Activated CD4-positive, alpha-beta memory T cell treated with anti-CD3 and anti-CD28 coated beads, Interleukin-2, amount 10 ng/mL, durations not matched to agents 7 days and 5 days (primary cell): ENCODE measurements around the gene DESI1. TPM values are rescaled to one million over a fixed set of nuclear protein-coding genes. Genes with fewer than 3 reads are reported as not detected.
"Not testable (repeated sequence)": the region's sequence is repeated elsewhere in the genome, so short reads cannot be mapped to it uniquely, and the experiment has no call there.

ENCODE experiments used
- CTCF ChIA-PET: fragments of 350-600 bp; sonication (Branson Sonifier 250); formaldehyde crosslinking; loops from one replicate; lab custom pipeline; 2021; ENCODE audit warnings: antibody characterized with exemption, inconsistent platforms; lab: Charles Lee
- POLR2A ChIA-PET: fragments of 350-600 bp; sonication (Branson Sonifier 250); formaldehyde crosslinking; loops from one replicate; lab custom pipeline; 2021; ENCODE audit warnings: antibody characterized with exemption; lab: Charles Lee
- DNase-seq: peaks from one replicate; pipeline ENCODE4 v3.0.0-alpha.2; 2020
- H3K27ac Mint-ChIP-seq: one replicate; pipeline ENCODE4 v1.8.0; 2021; ENCODE audit warnings: mild to moderate bottlenecking, mixed read lengths
- H3K27me3 Mint-ChIP-seq: one replicate; pipeline ENCODE4 v1.8.0; 2021; ENCODE audit warnings: mixed read lengths
- H3K36me3 Mint-ChIP-seq: one replicate; pipeline ENCODE4 v1.8.0; 2021; ENCODE audit warnings: low read depth, mixed read lengths
- H3K4me1 Mint-ChIP-seq: one replicate; pipeline ENCODE4 v1.8.0; 2021; ENCODE audit warnings: mixed read lengths
- H3K4me3 Mint-ChIP-seq: one replicate; pipeline ENCODE4 v1.8.0; 2021; ENCODE audit warnings: mild to moderate bottlenecking, mixed read lengths
- H3K9me3 Mint-ChIP-seq: one replicate; pipeline ENCODE4 v1.8.0; 2021; ENCODE audit warnings: mixed read lengths
- total RNA-seq, 2 experiments: library from RNA; stranded (reverse); gene quantifications; one replicate each; pipeline ENCODE4 v1.2.3, GENCODE V29; 2021

DESI1 gene
- total RNA-seq, 2 experiments from 2014 or later, result 49.3 to 53.6 TPM

DNA sequence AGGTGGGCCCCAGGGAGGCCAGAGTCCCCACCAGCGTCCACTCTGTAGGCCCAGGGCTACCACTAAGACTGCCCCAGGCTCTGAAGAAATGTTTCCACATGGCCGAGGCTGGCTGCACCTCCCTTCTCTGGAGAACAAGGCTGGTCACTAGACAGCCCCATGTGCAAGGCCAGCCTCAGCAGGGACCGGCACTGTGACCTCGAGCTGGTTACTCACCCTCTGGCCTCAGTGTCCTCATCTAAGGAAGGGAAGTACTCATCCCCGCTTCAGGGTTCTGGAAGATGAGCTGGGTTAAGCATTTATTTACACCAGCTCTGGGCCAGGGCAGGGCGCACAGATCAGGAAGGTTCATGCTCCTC lies 40.9 kb downstream of the DESI1 start:
- Mint-ChIP-seq H3K4me3 (no peak overlapping the region), H3K4me1 (peaks cover 6% of the 10 kb centered on the region), H3K27ac (no peak overlapping the region), H3K9me3 (no peaks in the 10 kb centered on the region), H3K36me3 (peaks cover 44% of the 10 kb centered on the region), H3K27me3 (no peaks in the 10 kb centered on the region)
- ChIA-PET CTCF (interaction anchor here (1.6 kb wide), 1 partner anchor 9 kb away, joined by 5 read pairs; the partner anchor contains the start of gene PMM1), POLR2A (interaction anchor here (1.5 to 3.2 kb wide), 3 partner anchors 9 to 133 kb away, joined by 3 to 18 read pairs (median 8); partner anchors contain the start of genes PMM1 and TOB2)
- no peak for DNase-seq

DNA sequence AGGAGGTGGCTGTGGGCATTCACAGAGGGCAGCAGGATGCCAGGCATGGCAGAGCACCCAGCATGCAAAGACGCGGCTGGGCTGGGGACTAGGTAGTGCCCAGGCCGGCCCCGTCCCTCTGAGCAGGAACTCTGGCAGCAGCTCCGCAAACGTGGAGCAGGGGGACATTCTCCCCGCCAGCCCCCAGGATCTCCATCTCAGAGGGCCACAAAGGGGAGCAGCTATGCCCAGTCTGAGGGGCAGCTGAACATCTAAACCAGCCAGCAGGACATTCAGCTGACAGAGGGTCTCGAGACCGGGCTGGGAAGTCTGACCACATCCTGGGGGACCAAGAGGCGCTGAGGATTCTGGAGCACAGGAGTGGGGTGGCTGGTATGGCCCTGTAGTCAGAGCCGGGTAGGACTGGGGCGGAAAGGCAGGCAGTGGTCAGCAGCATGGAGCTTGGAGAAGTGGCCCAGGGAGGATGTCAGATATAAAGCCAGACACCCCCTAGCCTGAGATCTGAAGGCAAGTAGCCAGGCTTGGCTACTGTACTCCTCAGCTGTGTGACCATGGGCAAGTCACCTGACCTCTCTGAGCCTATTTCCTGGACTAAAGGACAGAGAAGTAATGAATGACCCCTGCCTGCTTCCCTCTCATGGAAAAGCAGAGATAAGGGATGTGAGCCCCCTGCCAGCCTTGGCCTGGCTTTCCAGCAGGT lies 41.4 kb downstream of the DESI1 start:
- Mint-ChIP-seq H3K4me3 (no peak overlapping the region), H3K27me3 (no peaks in the 10 kb centered on the region), H3K36me3 (peaks cover 38% of the 10 kb centered on the region), H3K9me3 (no peaks in the 10 kb centered on the region), H3K27ac (no peak overlapping the region), H3K4me1 (peaks cover 6% of the 10 kb centered on the region)
- DNase-seq, result no peak
- POLR2A ChIA-PET, result interaction anchor here (3.2 kb wide), 1 partner anchor 10 kb away, joined by 18 read pairs; the partner anchor contains the start of gene PMM1
- CTCF ChIA-PET, result interaction anchor here (1.6 kb wide), 1 partner anchor 10 kb away, joined by 5 read pairs; the partner anchor contains the start of gene PMM1

DNA sequence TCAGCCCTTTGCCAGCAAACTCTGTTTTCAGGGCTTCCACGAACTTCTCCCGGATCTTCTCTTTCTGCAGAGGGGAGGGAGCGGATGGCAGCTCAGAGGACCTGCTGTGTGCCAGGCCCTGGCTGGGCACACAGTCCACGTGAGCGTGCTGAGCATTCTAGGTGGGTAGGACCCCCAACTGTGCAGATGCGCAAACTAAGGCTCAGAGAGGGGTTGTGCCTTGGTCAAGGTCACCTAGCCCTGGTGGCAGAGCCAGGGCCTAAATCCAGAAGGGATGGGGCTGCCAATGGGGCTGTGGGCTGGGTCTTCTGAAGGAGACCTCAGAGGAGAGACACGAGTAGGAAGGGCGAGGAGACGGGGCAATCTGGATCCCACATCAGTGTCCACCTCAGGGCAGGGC lies 42.0 kb downstream of the DESI1 start:
- ChIA-PET POLR2A (interaction anchor here (3.2 kb wide), 1 partner anchor 10 kb away, joined by 18 read pairs; the partner anchor contains the start of gene PMM1), CTCF (interaction anchor here (1.6 kb wide), 1 partner anchor 11 kb away, joined by 5 read pairs; the partner anchor contains the start of gene PMM1)
- Mint-ChIP-seq H3K27ac (no peak overlapping the region), H3K4me1 (peaks cover 6% of the 10 kb centered on the region), H3K27me3 (no peaks in the 10 kb centered on the region), H3K9me3 (no peaks in the 10 kb centered on the region), H3K4me3 (no peak overlapping the region), H3K36me3 (peaks cover 35% of the 10 kb centered on the region)
- DNase-seq, result no peak

DNA sequence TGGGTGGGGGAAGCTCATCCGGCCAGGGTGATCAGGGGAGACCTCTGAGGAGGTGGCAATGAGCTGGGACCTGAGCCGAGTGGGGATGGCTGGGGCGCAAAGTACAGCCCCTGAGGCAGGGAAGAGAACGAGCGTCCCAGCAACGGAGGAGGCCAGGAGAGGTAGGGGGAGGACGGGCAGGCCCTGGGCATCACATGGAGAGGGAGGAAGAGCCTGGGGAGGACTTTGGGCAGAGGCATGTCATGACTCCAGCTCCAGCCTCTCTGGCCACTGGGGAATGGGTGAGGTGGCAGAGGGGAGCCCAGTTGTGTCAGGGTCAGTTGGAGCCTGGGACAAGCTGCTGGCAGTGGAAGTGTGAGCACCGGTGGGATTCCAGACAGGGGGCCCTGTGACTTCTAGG lies 42.7 kb downstream of the DESI1 start:
- CTCF ChIA-PET, result interaction anchor here (0.9 to 2.1 kb wide), 3 partner anchors 12 to 41 kb away, joined by 4 to 15 read pairs (median 9); partner anchors contain the start of gene PMM1
- POLR2A ChIA-PET, result no interaction called here
- Mint-ChIP-seq H3K9me3 (no peaks in the 10 kb centered on the region), H3K4me3 (no peak overlapping the region), H3K27ac (no peak overlapping the region), H3K36me3 (peaks cover 29% of the 10 kb centered on the region), H3K27me3 (no peaks in the 10 kb centered on the region), H3K4me1 (peaks cover 6% of the 10 kb centered on the region)
- no peak for DNase-seq

DNA sequence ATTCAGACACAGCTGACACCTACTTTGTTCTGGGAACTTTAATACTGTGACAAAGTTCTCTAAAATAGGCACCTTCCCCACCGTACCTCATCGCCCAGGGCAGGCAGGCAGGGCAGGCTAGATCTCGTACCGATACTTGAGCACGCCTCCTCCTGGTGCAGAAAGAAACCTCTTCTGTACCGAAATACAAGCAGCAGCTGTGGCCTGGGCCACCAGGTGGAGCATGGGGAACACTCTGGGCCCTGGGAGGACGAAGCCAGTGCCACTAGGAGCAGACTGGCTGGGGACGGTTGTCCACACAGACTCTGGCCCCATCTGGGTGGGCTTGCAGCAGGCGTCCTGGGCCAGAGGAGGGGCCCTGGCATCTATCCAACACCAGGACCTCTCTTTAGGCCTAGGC lies 44.0 kb downstream of the DESI1 start:
- ChIA-PET POLR2A (interaction anchor here (0.8 to 1.8 kb wide), 3 partner anchors 12 to 195 kb away, joined by 3 to 8 read pairs (median 4); partner anchors contain the start of genes PMM1, TEF and XRCC6), CTCF (interaction anchor here (0.6 to 2.1 kb wide), 5 partner anchors 10 to 42 kb away, joined by 3 to 15 read pairs (median 4); partner anchors contain the start of genes PMM1 and POLR3H)
- H3K4me1 Mint-ChIP-seq, result peaks cover 6% of the 10 kb centered on the region
- H3K27ac Mint-ChIP-seq, result no peak overlapping the region
- H3K36me3 Mint-ChIP-seq, result peaks cover 21% of the 10 kb centered on the region
- H3K9me3 Mint-ChIP-seq, result no peaks in the 10 kb centered on the region
- H3K27me3 Mint-ChIP-seq, result no peaks in the 10 kb centered on the region
- no peak overlapping the region for H3K4me3 Mint-ChIP-seq
- peak; percentile 50 for DNase-seq

DNA sequence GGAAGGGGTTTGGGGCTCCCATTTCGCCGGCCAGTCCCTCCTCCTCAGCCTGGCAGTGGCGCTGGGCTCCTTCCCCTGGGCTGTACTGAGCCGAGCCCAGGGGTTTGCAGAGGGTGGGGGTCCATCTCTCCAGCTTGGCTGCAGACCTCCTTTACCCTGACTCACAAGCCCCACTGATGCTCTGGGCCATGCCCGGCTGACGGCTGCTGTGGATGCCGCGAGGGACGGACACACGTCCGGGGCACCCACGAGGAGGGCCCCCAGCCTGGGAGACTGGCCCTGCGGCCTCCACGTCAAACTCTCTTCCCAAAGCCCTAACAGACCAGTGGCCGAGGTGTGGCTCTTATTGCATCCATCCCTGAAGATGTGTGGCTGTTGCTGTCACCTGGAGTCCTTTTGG lies 45.3 kb downstream of the DESI1 start:
- H3K4me1 Mint-ChIP-seq, result peaks cover 6% of the 10 kb centered on the region
- POLR2A ChIA-PET, result interaction anchor here (3.3 kb wide), 1 partner anchor 14 kb away, joined by 18 read pairs; the partner anchor contains the start of gene PMM1
- no peaks in the 10 kb centered on the region for H3K9me3 Mint-ChIP-seq
- H3K36me3 Mint-ChIP-seq, result peaks cover 21% of the 10 kb centered on the region
- H3K4me3 Mint-ChIP-seq, result no peak overlapping the region
- CTCF ChIA-PET, result no interaction called here
- H3K27ac Mint-ChIP-seq, result no peak overlapping the region
- DNase-seq, result no peak
- H3K27me3 Mint-ChIP-seq, result no peaks in the 10 kb centered on the region

DNA sequence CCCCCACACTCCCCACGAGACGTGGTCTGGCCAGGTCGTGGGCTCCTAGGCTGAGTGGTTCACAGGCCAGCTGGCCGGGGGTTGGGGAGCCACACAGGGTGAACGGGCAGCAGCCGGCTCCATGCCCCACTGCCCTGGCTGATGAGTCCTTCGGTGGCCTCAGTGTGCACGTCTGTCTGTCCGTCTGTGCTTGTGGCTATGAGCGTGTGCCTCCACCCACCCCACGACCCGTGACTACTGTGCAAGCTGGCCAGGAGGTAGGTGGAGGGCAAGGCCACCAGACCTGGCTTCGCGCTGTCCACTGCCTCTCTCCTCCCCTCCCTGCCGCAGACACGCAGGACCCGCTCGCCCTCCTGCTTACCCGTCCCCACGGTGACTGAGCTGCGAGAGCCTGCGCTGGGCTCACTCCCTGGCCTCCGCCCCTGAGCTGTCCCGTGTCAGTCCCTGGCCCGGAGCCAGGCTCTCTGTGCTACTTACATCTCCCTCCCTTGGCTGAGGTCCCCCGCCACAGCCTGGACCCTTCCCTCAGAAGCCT lies 45.9 kb downstream of the DESI1 start:
- no peaks in the 10 kb centered on the region for H3K9me3 Mint-ChIP-seq
- no peak overlapping the region for H3K4me3 Mint-ChIP-seq
- ChIA-PET CTCF (interaction anchor here (0.6 kb wide), 1 partner anchor 514 kb away, joined by 3 read pairs; no protein-coding TSS in a partner anchor), POLR2A (interaction anchor here (3.3 kb wide), 1 partner anchor 15 kb away, joined by 18 read pairs; the partner anchor contains the start of gene PMM1)
- H3K4me1 Mint-ChIP-seq, result no peaks in the 10 kb centered on the region
- no peaks in the 10 kb centered on the region for H3K27me3 Mint-ChIP-seq
- no peak overlapping the region for H3K27ac Mint-ChIP-seq
- H3K36me3 Mint-ChIP-seq, result peaks cover 16% of the 10 kb centered on the region
- no peak for DNase-seq

DNA sequence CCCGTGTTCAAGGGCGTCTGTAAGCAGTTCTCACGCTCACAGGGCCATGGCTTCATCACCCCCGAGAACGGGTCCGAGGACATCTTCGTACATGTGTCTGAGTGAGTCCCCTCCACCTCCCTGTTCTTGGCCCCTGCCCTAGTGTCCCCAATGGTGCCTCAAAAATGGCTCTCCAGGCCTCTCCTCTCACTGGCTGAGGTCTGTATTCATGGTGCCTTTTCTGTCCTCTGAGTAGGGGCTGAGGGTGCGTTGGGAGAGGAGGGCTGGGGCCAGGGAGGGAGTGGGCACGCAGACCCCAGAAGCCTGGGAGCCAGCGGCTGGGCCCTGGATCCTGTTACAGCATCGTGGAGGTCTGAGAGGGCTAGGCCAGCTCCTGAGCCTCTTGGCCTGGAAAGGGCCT lies 47.2 kb downstream of the DESI1 start:
- no peak overlapping the region for H3K27ac Mint-ChIP-seq
- CTCF ChIA-PET, result no interaction called here
- H3K4me1 Mint-ChIP-seq, result no peaks in the 10 kb centered on the region
- H3K36me3 Mint-ChIP-seq, result peaks cover 16% of the 10 kb centered on the region
- H3K9me3 Mint-ChIP-seq, result no peaks in the 10 kb centered on the region
- no peak overlapping the region for H3K4me3 Mint-ChIP-seq
- POLR2A ChIA-PET, result interaction anchor here (3.3 kb wide), 1 partner anchor 16 kb away, joined by 18 read pairs; the partner anchor contains the start of gene PMM1
- H3K27me3 Mint-ChIP-seq, result no peaks in the 10 kb centered on the region
- no peak for DNase-seq

DNA sequence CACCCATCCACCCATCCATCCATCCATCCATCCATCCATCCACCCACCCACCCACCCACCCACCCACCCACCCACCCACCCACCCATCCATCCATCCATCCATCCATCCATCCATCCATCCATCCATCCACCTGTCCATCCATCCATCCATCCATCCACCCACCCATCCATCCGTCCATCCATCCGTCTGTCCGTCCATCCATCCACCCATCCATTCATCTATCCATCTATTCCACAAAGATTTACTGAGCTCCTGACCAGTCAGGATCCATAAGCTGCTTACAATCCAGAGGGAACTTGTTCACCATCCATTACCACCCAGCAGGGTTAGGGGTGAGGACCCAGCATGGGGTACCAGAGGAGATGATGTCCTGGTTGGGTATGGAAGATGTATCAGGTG lies 48.5 kb downstream of the DESI1 start:
- H3K4me1 Mint-ChIP-seq, H3K27ac Mint-ChIP-seq, H3K27me3 Mint-ChIP-seq, CTCF ChIA-PET, H3K4me3 Mint-ChIP-seq, DNase-seq, H3K36me3 Mint-ChIP-seq, H3K9me3 Mint-ChIP-seq: not testable (repeated sequence)
- POLR2A ChIA-PET, result interaction anchor here (0.9 to 3.3 kb wide), 2 partner anchors 17 to 49 kb away, joined by 3 to 18 read pairs; partner anchors contain the start of genes PMM1 and XRCC6

DNA sequence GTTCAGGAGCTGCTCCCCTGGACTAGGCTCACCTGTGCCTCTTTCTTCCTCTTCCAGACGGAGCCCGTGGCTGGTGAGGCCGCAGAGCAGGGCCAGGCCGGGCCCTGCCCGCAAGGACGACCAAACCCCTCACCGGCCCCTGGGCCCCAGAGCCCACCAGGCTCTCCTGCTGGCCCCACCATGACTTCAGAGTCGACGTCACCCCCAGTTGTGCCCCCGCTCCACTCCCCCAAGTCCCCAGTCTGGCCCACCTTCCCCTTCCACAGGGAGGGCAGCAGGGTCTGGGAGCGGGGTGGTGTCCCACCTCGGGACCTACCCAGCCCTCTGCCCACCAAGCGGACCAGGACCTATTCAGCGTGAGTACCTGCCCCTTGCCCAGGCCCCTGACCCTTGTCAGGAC lies 49.1 kb downstream of the DESI1 start:
- no peak overlapping the region for H3K27ac Mint-ChIP-seq
- no peak overlapping the region for H3K4me3 Mint-ChIP-seq
- ChIA-PET POLR2A (no interaction called here), CTCF (no interaction called here)
- H3K27me3 Mint-ChIP-seq, result no peaks in the 10 kb centered on the region
- peaks cover 4% of the 10 kb centered on the region for H3K36me3 Mint-ChIP-seq
- H3K9me3 Mint-ChIP-seq, result no peaks in the 10 kb centered on the region
- H3K4me1 Mint-ChIP-seq, result no peaks in the 10 kb centered on the region
- DNase-seq, result no peak

DNA sequence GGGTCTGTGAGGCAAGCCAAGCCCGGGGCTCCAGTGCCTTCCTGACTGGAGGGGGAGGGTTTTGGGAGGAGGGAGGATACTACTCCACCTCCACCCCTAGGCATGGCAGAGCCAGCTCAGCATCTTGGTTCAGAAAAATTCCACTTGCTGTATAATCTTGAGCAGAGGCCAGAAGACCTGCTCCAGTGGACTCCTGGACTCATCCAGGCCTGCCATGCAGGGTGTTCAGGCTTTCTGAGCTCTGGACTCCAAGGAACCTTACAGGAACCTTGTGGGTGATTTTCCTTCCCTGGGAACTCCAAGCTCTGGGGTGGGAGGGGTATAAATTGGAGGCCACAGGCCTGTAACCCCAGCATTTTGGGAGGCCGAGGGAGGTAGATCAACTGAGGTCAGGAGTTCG lies 50.6 kb downstream of the DESI1 start:
- Mint-ChIP-seq H3K9me3 (no peaks in the 10 kb centered on the region), H3K36me3 (no peaks in the 10 kb centered on the region), H3K4me3 (no peak overlapping the region), H3K4me1 (peaks cover 5% of the 10 kb centered on the region), H3K27me3 (no peaks in the 10 kb centered on the region), H3K27ac (no peak overlapping the region)
- no peak for DNase-seq
- CTCF ChIA-PET, result interaction anchor here (0.7 kb wide), 2 partner anchors 42 to 167 kb away, joined by 3 to 8 read pairs; no protein-coding TSS in a partner anchor
- POLR2A ChIA-PET, result interaction anchor here (1.0 to 1.3 kb wide), 2 partner anchors 19 to 35 kb away, joined by 3 to 4 read pairs; partner anchors contain the start of gene PMM1

DNA sequence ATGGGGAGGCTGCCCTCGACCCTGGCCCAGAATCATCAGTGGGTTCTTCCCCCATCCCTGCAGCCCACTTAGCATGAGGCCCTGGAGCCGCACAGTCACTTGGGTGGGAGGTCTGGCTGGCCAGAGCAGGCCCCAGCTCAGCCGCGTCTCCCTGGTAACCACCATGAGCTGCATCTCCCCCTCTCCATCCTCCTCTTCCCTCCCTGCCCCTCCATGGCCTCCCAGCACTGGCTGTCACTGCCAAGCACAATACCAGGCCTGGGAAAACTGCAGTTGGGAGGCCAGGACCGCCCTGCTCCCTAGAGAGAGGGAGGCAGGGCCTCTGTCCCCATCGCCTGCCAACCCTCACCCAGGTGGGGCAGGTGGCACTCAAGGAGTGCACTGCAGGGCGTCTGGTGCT lies 52.0 kb downstream of the DESI1 start:
- Mint-ChIP-seq H3K9me3 (no peaks in the 10 kb centered on the region), H3K4me1 (peaks cover 9% of the 10 kb centered on the region), H3K4me3 (no peak overlapping the region), H3K27me3 (peaks cover 2% of the 10 kb centered on the region), H3K36me3 (no peaks in the 10 kb centered on the region), H3K27ac (no peak overlapping the region)
- ChIA-PET POLR2A (interaction anchor here (2.4 kb wide), 1 partner anchor 21 kb away, joined by 7 read pairs; the partner anchor contains the start of gene PMM1), CTCF (interaction anchor here (1.5 kb wide), 1 partner anchor 21 kb away, joined by 5 read pairs; the partner anchor contains the start of gene PMM1)
- DNase-seq, result no peak

DNA sequence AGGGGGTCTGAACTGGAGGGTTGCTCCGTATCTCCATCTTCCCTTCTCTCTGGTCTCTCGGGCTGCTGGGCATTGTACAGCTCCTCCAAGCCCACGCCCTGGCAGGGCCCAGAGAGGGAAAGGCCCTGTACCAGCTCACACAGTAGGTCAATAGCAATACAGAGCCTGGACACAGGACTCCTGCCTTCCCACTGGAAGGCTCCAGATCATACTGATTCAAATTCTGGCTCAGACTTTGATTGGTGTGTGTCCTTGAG lies 53.4 kb downstream of the DESI1 start:
- Mint-ChIP-seq H3K27ac (no peak overlapping the region), H3K4me3 (no peak overlapping the region), H3K27me3 (peaks cover 7% of the 10 kb centered on the region), H3K9me3 (no peaks in the 10 kb centered on the region), H3K4me1 (peaks cover 9% of the 10 kb centered on the region), H3K36me3 (no peaks in the 10 kb centered on the region)
- CTCF ChIA-PET, result interaction anchor here (1.1 to 1.5 kb wide), 2 partner anchors 9 to 23 kb away, joined by 3 to 5 read pairs; partner anchors contain the start of gene PMM1
- DNase-seq, result no peak
- POLR2A ChIA-PET, result interaction anchor here (2.4 kb wide), 1 partner anchor 22 kb away, joined by 7 read pairs; the partner anchor contains the start of gene PMM1
